GM21717 (cell line): ENCODE results near the gene UNG.
"Not testable (repeated sequence)": the region's sequence is repeated elsewhere in the genome, so short reads cannot be mapped to it uniquely, and the experiment has no call there.

Experiments used
- ATAC-seq: cut with Tn5 transposase; IDR thresholded peaks from one replicate; pipeline ENCODE4 v1.9.1; 2021; ENCODE audit warnings: mild to moderate bottlenecking, moderate library complexity; ENCODE audit not compliant: unreplicated experiment

The UNG gene

GRCh38 chr12:109097435-109098182 is at the start of gene UNG:
Gene UNG (plus strand): TSS chr12:109097597. CDS start chr12:109097680, 83 bp downstream.
- peak; percentile 87 for ATAC-seq

- ATAC-seq: not testable (repeated sequence)
These were observed 48.7 kb upstream of the UNG start for GRCh38 chr12:109048706-109049105.

- not testable (repeated sequence) for ATAC-seq
These were observed 47.6 kb upstream of the UNG start for GRCh38 chr12:109049794-109050193.

- ATAC-seq: no peak
These were observed 45.3 kb upstream of the UNG start for GRCh38 chr12:109052097-109052413.

GRCh38 chr12:109052414-109053323 is 44.7 kb upstream of the UNG start, which contains the start of gene USP30:
Gene USP30 (plus strand): TSS chr12:109052576. CDS start chr12:109052679, 103 bp downstream.
- ATAC-seq: peak; percentile 52

- peak; percentile 52 for ATAC-seq
These were observed 43.8 kb upstream of the UNG start for GRCh38 chr12:109053382-109054123.

GRCh38 chr12:109054124-109054513 is 43.3 kb upstream of the UNG start:
- ATAC-seq: peak; percentile 2

GRCh38 chr12:109054520-109054919 is 42.9 kb upstream of the UNG start:
- ATAC-seq: no peak

- no peak for ATAC-seq
These were observed 40.5 kb upstream of the UNG start for GRCh38 chr12:109056891-109057290.

GRCh38 chr12:109057376-109057775 is 40.0 kb upstream of the UNG start:
- no peak for ATAC-seq

GRCh38 chr12:109058773-109059172 is 38.6 kb upstream of the UNG start:
- no peak for ATAC-seq

- ATAC-seq: no peak
These were observed 33.3 kb upstream of the UNG start for GRCh38 chr12:109064143-109064542.

- no peak for ATAC-seq
These were observed 32.1 kb upstream of the UNG start for GRCh38 chr12:109065154-109065852.

GRCh38 chr12:109065853-109066193 is 31.6 kb upstream of the UNG start:
- no peak for ATAC-seq

GRCh38 chr12:109069307-109070271 is 27.8 kb upstream of the UNG start:
- ATAC-seq: no peak

- ATAC-seq: no peak
These were observed 22.5 kb upstream of the UNG start for GRCh38 chr12:109074866-109075265.

GRCh38 chr12:109082751-109083150 is 14.6 kb upstream of the UNG start:
- ATAC-seq: no peak

GRCh38 chr12:109084425-109084824 is 13.0 kb upstream of the UNG start:
- no peak for ATAC-seq

- ATAC-seq: no peak
These were observed 11.8 kb upstream of the UNG start for GRCh38 chr12:109085590-109085989.

GRCh38 chr12:109087250-109087649 is 10.1 kb upstream of the UNG start:
- no peak for ATAC-seq
